Keratinocyte (primary cell): ENCODE data around the gene LRP1B.

Experiments
- CTCF ChIP-seq, 3 experiments: IDR thresholded peaks in 1 of 3; conservative IDR thresholded peaks in 1 of 3; optimal IDR thresholded peaks in 1 of 3; 2 replicates in 2 of 3; 3 replicates in 1 of 3; pipeline versions ENCODE3 to v1.5.1; 2011; ENCODE audit warnings: low read length in 3 of 3, mild to moderate bottlenecking in 3 of 3, moderate library complexity in 2 of 3, control low read depth in 1 of 3, inconsistent platforms in 1 of 3; ENCODE audit not compliant: insufficient read depth in 2 of 3; ENCODE audit errors: extremely low read depth in 1 of 3
- EZH2 ChIP-seq: IDR thresholded peaks from one replicate; pipeline ENCODE4 v1.6.1; 2012; ENCODE audit warnings: inconsistent platforms, mild to moderate bottlenecking, low read length, moderate library complexity

GRCh38 chr2:142076317-142076716 is 54.5 kb downstream of the LRP1B start:
- TF ChIP-seq CTCF (optimal IDR thresholded peaks at IDR 0.05 in 1 of 3, IDR thresholded peaks at IDR 0.05 in 1 of 3, conservative IDR thresholded peaks at IDR 0.05 in 1 of 3; ENCODE audit: extremely low read depth in 1 of 3, insufficient read depth in 2 of 3, low read length in 3 of 3) (no peak), EZH2 (no peak)
